ENCODE measurements around the gene ELMO1. TPM values are rescaled to one million over a fixed set of nuclear protein-coding genes. Genes with fewer than 3 reads are reported as not detected.

The ELMO1 gene
- total RNA-seq, 1 donor from 2014 or later: 0.69 TPM

DNA sequence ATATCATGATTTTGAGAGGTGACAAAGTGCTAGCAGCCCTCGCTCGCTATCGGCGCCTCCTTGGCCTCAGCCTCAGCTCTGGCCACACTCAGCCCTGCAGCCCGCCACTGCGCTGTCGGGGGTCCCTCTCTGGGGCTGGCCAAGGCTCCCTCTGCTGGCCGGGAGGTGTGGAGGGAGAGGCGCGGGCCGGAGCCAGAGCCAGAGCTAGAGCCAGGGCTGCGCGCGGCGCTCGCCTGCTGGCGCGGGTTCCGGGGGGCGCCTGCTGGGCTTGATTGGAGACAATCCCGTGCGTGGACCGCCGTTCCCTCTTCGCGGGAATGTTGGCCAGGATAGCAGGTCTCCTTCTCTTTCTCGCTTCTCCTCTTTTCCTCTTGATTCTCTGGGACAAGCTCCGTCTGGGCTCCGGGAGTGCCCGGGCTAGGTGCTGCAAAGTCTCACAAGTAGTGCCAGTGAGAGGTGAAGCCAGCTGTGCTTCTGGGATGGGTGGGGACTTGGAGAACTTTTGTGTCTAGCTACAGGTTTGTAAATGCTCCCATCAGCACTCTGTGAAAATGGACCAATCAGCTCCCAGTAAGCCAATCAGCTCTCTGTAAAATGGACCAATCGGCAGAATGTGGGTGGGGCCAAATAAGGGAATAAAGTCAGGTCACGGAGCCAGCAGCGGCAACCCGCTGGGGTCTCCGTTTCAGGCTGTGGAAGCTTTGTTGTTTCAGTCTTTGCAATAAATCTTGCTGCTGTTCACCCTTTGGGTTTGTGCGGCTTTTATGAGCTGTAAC is 43.4 kb upstream of the ELMO1 start:
- H3K4me3 ChIP-seq (ENCODE audit: low read depth, low read length): no peak overlapping the region
- no peak for DNase-seq (ENCODE audit: low read depth)
- TF ChIP-seq, protein P1, sequence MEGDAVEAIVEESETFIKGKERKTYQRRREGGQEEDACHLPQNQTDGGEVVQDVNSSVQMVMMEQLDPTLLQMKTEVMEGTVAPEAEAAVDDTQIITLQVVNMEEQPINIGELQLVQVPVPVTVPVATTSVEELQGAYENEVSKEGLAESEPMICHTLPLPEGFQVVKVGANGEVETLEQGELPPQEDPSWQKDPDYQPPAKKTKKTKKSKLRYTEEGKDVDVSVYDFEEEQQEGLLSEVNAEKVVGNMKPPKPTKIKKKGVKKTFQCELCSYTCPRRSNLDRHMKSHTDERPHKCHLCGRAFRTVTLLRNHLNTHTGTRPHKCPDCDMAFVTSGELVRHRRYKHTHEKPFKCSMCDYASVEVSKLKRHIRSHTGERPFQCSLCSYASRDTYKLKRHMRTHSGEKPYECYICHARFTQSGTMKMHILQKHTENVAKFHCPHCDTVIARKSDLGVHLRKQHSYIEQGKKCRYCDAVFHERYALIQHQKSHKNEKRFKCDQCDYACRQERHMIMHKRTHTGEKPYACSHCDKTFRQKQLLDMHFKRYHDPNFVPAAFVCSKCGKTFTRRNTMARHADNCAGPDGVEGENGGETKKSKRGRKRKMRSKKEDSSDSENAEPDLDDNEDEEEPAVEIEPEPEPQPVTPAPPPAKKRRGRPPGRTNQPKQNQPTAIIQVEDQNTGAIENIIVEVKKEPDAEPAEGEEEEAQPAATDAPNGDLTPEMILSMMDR (conservative IDR thresholded peaks at IDR 0.05; ENCODE audit: low read depth, low read length): no peak

DNA sequence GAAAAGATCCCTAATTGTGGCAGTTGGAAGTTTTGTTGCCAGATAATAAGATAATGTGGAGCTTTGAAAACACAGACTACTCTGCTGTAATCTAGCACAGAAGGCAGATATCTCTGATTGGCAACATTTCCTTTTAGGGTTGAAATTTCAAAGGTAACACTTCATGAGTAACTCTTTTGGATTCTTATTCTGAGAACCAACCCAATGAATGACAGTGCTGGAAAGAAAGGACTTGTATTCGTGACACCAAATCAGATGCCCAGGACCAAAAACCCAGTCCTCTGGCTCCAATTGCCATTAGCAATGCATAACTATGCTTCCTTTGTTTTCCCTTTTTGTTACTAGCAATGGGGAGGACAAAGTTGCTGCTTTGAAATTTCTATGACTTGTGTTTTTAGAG is 41.0 kb upstream of the ELMO1 start:
- no peak overlapping the region for H3K4me3 ChIP-seq (ENCODE audit: low read depth, low read length)
- TF ChIP-seq, protein P1 (conservative IDR thresholded peaks at IDR 0.05; ENCODE audit: low read depth, low read length): no peak
- no peak for DNase-seq (ENCODE audit: low read depth)

DNA sequence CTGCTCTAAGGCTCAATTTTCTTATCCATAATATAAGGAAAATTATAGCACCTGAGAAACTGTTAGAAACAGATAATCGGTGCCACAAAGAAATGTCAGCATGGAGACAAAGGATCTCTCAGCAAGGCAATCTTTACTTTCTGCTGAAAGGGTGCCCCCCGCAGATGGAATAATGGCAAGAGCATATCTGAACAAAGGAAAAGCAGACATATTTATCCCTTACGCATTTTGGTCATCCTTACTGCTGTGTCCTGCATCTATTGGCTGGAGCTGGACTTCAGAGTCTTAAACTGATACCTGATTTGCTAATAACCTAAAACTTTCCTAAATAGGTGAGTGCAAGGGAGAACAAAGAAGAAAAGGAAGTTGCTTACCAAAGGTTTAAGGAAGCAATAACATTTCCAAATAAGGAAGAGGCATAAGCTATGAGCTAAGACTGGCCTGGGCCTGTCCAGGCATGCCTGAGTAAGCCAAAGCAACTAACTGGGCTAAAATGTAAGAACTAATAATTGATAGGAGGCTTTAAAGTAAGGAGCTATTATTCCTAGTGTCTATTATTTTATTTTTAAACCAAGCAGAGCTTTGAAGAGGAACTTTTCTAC is 39.6 kb upstream of the ELMO1 start:
- TF ChIP-seq, protein P1 (conservative IDR thresholded peaks at IDR 0.05; ENCODE audit: low read depth, low read length): no peak
- H3K4me3 ChIP-seq (ENCODE audit: low read depth, low read length): no peak overlapping the region
- no peak for DNase-seq (ENCODE audit: low read depth)

DNA sequence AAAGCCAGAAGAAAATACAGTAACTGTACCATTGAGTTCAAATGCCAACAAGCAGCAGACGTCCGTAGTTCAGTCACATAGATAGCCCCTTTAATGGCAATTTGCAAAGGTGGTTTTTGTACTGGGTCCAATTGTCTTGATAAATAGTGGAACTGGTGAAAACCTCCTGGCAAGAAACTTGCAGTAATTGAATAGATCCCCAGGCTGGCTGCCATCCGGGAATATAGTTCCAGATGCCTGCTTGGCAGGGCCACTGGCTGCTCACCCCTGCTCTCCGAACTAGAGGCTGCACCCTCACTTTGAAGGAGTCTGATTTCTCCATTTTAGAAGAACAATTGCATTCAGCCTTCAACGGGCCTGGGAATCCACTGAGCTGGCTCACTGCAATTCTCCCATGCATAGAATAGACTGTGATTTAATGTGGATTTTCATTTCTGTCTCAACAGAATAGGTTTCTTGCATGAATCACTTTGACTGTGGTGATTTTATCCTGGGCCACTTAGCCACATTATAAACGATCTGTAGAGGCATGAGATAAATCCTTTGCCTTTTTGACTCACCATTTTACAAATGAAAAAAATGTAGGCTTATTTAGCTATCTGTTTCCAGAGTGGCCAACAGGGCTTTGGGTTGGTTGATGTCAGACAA is 35.9 kb upstream of the ELMO1 start:
- TF ChIP-seq, protein P1 (conservative IDR thresholded peaks at IDR 0.05; ENCODE audit: low read depth, low read length): no peak
- no peak overlapping the region for H3K4me3 ChIP-seq (ENCODE audit: low read depth, low read length)
- no peak for DNase-seq (ENCODE audit: low read depth)

DNA sequence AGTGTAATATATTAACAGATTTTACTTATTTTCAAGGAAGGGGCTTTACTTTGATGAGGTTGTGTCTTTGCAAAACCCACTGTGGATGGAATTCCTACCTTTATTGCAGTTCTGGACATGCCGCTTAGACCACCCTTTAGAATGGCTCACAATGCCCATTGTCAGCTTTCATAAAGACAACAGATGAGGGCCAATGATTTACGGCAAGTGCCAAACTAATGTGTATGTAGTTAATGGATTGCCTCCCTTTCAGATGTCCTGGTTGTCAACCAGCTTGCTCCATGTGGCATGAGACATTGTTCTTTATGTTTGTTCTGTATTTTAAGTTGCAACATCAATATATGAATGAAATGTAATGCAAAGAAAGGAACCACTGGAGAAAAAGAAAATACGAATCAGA is 35.0 kb upstream of the ELMO1 start:
- TF ChIP-seq, protein P1 (conservative IDR thresholded peaks at IDR 0.05; ENCODE audit: low read depth, low read length): no peak
- no peak for DNase-seq (ENCODE audit: low read depth)

DNA sequence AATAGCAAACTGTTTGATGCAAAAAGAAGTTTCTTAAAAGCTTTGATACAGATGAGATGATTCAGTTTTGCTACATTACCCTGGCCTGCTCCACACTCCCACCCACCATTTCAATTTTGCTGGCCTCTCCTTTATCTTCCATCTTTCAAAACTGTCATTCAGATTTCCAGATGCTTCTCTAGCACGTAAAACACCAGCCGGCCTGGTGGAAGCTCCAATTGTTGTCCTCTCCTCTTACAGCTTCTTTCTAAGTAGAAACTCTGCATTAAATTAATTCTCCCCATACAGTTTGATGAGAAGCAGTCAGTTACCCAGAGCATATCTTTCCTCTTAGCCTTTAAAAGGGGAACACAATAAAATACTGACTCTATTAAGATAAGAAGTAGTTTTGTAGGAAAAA is 34.3 kb upstream of the ELMO1 start:
- TF ChIP-seq, protein P1 (conservative IDR thresholded peaks at IDR 0.05; ENCODE audit: low read depth, low read length): no peak
- no peak for DNase-seq (ENCODE audit: low read depth)
- no peak overlapping the region for H3K4me3 ChIP-seq (ENCODE audit: low read depth, low read length)

More for the DNA sequence above, 35.0 kb upstream of the ELMO1 start:
- H3K4me3 ChIP-seq (ENCODE audit: low read depth, low read length): no peak overlapping the region

Measured in epithelial cell of proximal tubule (primary cell).